Parathyroid adenoma (tissue), 2 donors: ENCODE measurements around the gene AOX1.
A peak's percentile ranks its signal among the peaks of the same experiment; 100 is the strongest.

ENCODE experiments used
- H2AFZ ChIP-seq: fragments of 300-600 bp; sonication (generic); one replicate; pipeline ENCODE4 v1.7.0; 2017; ENCODE audit warnings: antibody characterized with exemption, mild to moderate bottlenecking
- H3K27ac ChIP-seq: fragments of 300-600 bp; sonication (generic); one replicate; pipeline ENCODE4 v1.7.0; 2017
- H3K27me3 ChIP-seq: fragments of 300-600 bp; sonication (generic); one replicate; pipeline ENCODE4 v1.7.0; 2017; ENCODE audit warnings: low read length; ENCODE audit not compliant: control insufficient read depth, insufficient read depth
- H3K36me3 ChIP-seq: fragments of 300-600 bp; sonication (generic); one replicate; pipeline ENCODE4 v1.7.0; 2017; ENCODE audit warnings: low read length; ENCODE audit not compliant: control insufficient read depth, insufficient read depth
- H3K4me1 ChIP-seq: fragments of 300-600 bp; sonication (generic); one replicate; pipeline ENCODE4 v1.7.0; 2017; ENCODE audit warnings: control low read depth
- H3K4me2 ChIP-seq: fragments of 300-600 bp; sonication (generic); one replicate; pipeline ENCODE4 v1.7.0; 2017; ENCODE audit warnings: low read length
- H3K4me3 ChIP-seq: fragments of 300-600 bp; sonication (generic); one replicate; pipeline ENCODE4 v1.7.0; 2017; ENCODE audit warnings: low read depth, low read length
- H3K79me2 ChIP-seq: fragments of 300-600 bp; sonication (generic); one replicate; pipeline ENCODE4 v1.7.0; 2017; ENCODE audit warnings: control low read depth
- H3K9ac ChIP-seq: fragments of 300-600 bp; sonication (generic); one replicate; pipeline ENCODE4 v1.7.0; 2017; ENCODE audit warnings: mild to moderate bottlenecking
- H3K9me3 ChIP-seq: fragments of 300-600 bp; sonication (generic); one replicate; pipeline ENCODE4 v1.7.0; 2017; ENCODE audit warnings: low read length; ENCODE audit not compliant: control insufficient read depth
- CTCF ChIP-seq: fragments of 300-600 bp; sonication (generic); IDR thresholded peaks from one replicate; pipeline ENCODE4 v1.7.0; 2017; ENCODE audit warnings: antibody characterized with exemption, mild to moderate bottlenecking
- donor health status: primary hyperparathyroidism.

AOX1 gene

GRCh38 chr2:200599206-200599605, 13.4 kb downstream of the AOX1 start:
- no peaks in the 10 kb centered on the region for H3K36me3 ChIP-seq
- peaks cover 6% of the 10 kb centered on the region for H3K4me1 ChIP-seq
- no peak overlapping the region for H3K27ac ChIP-seq
- H3K27me3 ChIP-seq: no peaks in the 10 kb centered on the region
- H2AFZ ChIP-seq: no peak overlapping the region
- no peak overlapping the region for H3K4me3 ChIP-seq
- H3K4me2 ChIP-seq: no peak overlapping the region
- H3K9me3 ChIP-seq: no peaks in the 10 kb centered on the region
- no peaks in the 10 kb centered on the region for H3K79me2 ChIP-seq
- TF ChIP-seq CTCF: no peak
- no peak overlapping the region for H3K9ac ChIP-seq

- Histone ChIP-seq H3K36me3 (no peaks in the 10 kb centered on the region), H3K9me3 (no peaks in the 10 kb centered on the region), H2AFZ (peak overlapping the region; percentile 10), H3K4me1 (peaks cover 6% of the 10 kb centered on the region), H3K27ac (no peak overlapping the region), H3K4me2 (peak overlapping the region; percentile 43), H3K9ac (no peak overlapping the region), H3K79me2 (no peaks in the 10 kb centered on the region), H3K27me3 (no peaks in the 10 kb centered on the region), H3K4me3 (no peak overlapping the region)
- no peak for TF ChIP-seq CTCF
Observed at GRCh38 chr2:200600549-200601225, 14.9 kb downstream of the AOX1 start.

- H3K36me3 ChIP-seq: no peaks in the 10 kb centered on the region
- no peaks in the 10 kb centered on the region for H3K79me2 ChIP-seq
- H3K27me3 ChIP-seq: no peaks in the 10 kb centered on the region
- no peak overlapping the region for H3K27ac ChIP-seq
- no peak overlapping the region for H3K4me2 ChIP-seq
- no peak overlapping the region for H3K4me3 ChIP-seq
- no peak overlapping the region for H3K9ac ChIP-seq
- no peak for TF ChIP-seq CTCF
- H3K4me1 ChIP-seq: peaks cover 6% of the 10 kb centered on the region
- H2AFZ ChIP-seq: no peak overlapping the region
- no peaks in the 10 kb centered on the region for H3K9me3 ChIP-seq
Observed at GRCh38 chr2:200602584-200602983, 16.8 kb downstream of the AOX1 start.

- no peak overlapping the region for H3K4me2 ChIP-seq
- H2AFZ ChIP-seq: no peak overlapping the region
- no peak for TF ChIP-seq CTCF
- H3K27ac ChIP-seq: no peak overlapping the region
- H3K4me3 ChIP-seq: no peak overlapping the region
- no peaks in the 10 kb centered on the region for H3K27me3 ChIP-seq
- no peaks in the 10 kb centered on the region for H3K79me2 ChIP-seq
- H3K9me3 ChIP-seq: no peaks in the 10 kb centered on the region
- H3K36me3 ChIP-seq: no peaks in the 10 kb centered on the region
- no peak overlapping the region for H3K9ac ChIP-seq
- H3K4me1 ChIP-seq: peaks cover 6% of the 10 kb centered on the region
Observed at GRCh38 chr2:200603972-200604371, 18.2 kb downstream of the AOX1 start.
